NAMALWA (cell line): ENCODE results near the gene THSD4.
"Not testable (repeated sequence)": the region's sequence is repeated elsewhere in the genome, so short reads cannot be mapped to it uniquely, and the experiment has no call there.

Source experiments
- DNase-seq: peaks from one replicate; pipeline ENCODE4 v3.0.0-alpha.2; 2015; ENCODE audit warnings: low spot score

Gene THSD4

GRCh38 chr15:71352125-71352524 lies 236.9 kb downstream of the THSD4 start:
- DNase-seq = no peak

GRCh38 chr15:71352765-71353164 lies 237.5 kb downstream of the THSD4 start:
- no peak for DNase-seq

- no peak for DNase-seq
Observed at GRCh38 chr15:71353171-71353570, 237.9 kb downstream of the THSD4 start.

- DNase-seq = no peak
Observed at GRCh38 chr15:71355268-71355667, 240.0 kb downstream of the THSD4 start.

- no peak for DNase-seq
Observed at GRCh38 chr15:71357321-71357732, 242.1 kb downstream of the THSD4 start.

GRCh38 chr15:71357967-71358366 lies 242.7 kb downstream of the THSD4 start:
- no peak for DNase-seq

GRCh38 chr15:71359246-71359645 lies 244.0 kb downstream of the THSD4 start:
- DNase-seq = no peak

GRCh38 chr15:71362556-71362955 lies 247.3 kb downstream of the THSD4 start:
- DNase-seq = no peak

GRCh38 chr15:71362987-71363968 lies 248.0 kb downstream of the THSD4 start:
- no peak for DNase-seq

GRCh38 chr15:71364117-71364584 lies 248.9 kb downstream of the THSD4 start:
- DNase-seq = no peak

GRCh38 chr15:71366522-71366921 lies 251.3 kb downstream of the THSD4 start:
- DNase-seq = no peak

GRCh38 chr15:71366926-71367325 lies 251.7 kb downstream of the THSD4 start:
- no peak for DNase-seq

GRCh38 chr15:71367737-71368136 lies 252.5 kb downstream of the THSD4 start:
- DNase-seq = not testable (repeated sequence)

- not testable (repeated sequence) for DNase-seq
Observed at GRCh38 chr15:71372769-71373168, 257.5 kb downstream of the THSD4 start.

GRCh38 chr15:71373917-71374316 lies 258.6 kb downstream of the THSD4 start:
- DNase-seq = no peak

- no peak for DNase-seq
Observed at GRCh38 chr15:71374607-71375352, 259.5 kb downstream of the THSD4 start.

GRCh38 chr15:71375934-71376333 lies 260.7 kb downstream of the THSD4 start:
- no peak for DNase-seq

- DNase-seq = no peak
Observed at GRCh38 chr15:71379893-71380292, 264.6 kb downstream of the THSD4 start.

- no peak for DNase-seq
Observed at GRCh38 chr15:71380345-71380744, 265.1 kb downstream of the THSD4 start.

- no peak for DNase-seq
Observed at GRCh38 chr15:71384501-71384900, 269.2 kb downstream of the THSD4 start.

- no peak for DNase-seq
Observed at GRCh38 chr15:71385026-71385425, 269.8 kb downstream of the THSD4 start.

GRCh38 chr15:71385457-71385856 lies 270.2 kb downstream of the THSD4 start:
- no peak for DNase-seq

GRCh38 chr15:71386005-71386404 lies 270.7 kb downstream of the THSD4 start:
- DNase-seq = no peak
